Bronchial epithelial cell (primary cell): Measurements from ENCODE around the gene TRAPPC5. TPM values are rescaled to one million over a fixed set of nuclear protein-coding genes. Genes with fewer than 3 reads are reported as not detected.

ENCODE experiments used
- DNase-seq: peaks from one replicate; pipeline ENCODE4 v3.0.0-alpha.2; 2010; ENCODE audit warnings: low read depth
- FAIRE-seq: peaks from 2 replicates; lab custom pipeline; 2011; peaks lifted over from hg19 to GRCh38; lab: Jason Lieb, UNC
- H3K27me3 ChIP-seq: 2 replicates; pipeline ENCODE4 v1.5.1; 2011; ENCODE audit warnings: low read length; ENCODE audit not compliant: control insufficient read depth, insufficient read depth
- H3K36me3 ChIP-seq: 2 replicates; pipeline ENCODE4 v1.5.1; 2011; ENCODE audit warnings: low read length; ENCODE audit not compliant: control insufficient read depth, insufficient read depth
- H3K4me3 ChIP-seq: 2 replicates; pipeline ENCODE4 v1.5.1; 2011; ENCODE audit warnings: mild to moderate bottlenecking, low read depth, low read length, control low read depth
- total RNA-seq: library from RNA; depleted of rRNA; stranded (reverse); fragments of >200 nt; gene quantifications from 2 replicates; pipeline ENCODE4 v1.2.1, GENCODE V29; 2014
- TF ChIP-seq, protein P1 (sequence below): IDR thresholded peaks from 2 replicates; pipeline ENCODE4 v1.5.1; 2011; ENCODE audit warnings: mild to moderate bottlenecking, moderate library complexity, low read length, control low read depth, inconsistent platforms; ENCODE audit not compliant: insufficient read depth, severe bottlenecking

TRAPPC5 gene
- total RNA-seq, 1 donor from 2014 or later = 29.2 TPM

DNA sequence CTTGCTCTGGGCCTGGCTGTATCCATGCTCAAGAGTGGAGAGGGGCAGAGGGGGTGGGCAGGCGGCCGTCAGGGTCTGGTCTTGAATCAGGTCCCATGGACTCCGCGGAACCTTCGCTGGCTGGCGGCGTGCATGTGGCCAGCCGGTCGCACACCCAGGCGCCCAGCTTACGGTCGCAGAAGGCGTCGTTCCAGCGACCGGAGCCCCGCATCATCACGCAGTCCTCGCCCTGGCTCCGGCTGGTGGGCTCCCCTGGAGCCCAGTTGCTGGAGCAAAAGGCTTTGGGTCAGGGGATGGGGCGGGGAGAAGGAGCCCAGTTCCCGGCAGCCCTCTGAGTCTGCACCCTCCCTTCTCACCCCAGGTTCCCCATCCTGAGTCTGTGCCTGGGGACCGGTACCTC is 8.5 kb downstream of the TRAPPC5 start:
- FAIRE-seq (no peak), DNase-seq (no peak)
- no peak overlapping the region for H3K4me3 ChIP-seq
- TF ChIP-seq, protein P1, sequence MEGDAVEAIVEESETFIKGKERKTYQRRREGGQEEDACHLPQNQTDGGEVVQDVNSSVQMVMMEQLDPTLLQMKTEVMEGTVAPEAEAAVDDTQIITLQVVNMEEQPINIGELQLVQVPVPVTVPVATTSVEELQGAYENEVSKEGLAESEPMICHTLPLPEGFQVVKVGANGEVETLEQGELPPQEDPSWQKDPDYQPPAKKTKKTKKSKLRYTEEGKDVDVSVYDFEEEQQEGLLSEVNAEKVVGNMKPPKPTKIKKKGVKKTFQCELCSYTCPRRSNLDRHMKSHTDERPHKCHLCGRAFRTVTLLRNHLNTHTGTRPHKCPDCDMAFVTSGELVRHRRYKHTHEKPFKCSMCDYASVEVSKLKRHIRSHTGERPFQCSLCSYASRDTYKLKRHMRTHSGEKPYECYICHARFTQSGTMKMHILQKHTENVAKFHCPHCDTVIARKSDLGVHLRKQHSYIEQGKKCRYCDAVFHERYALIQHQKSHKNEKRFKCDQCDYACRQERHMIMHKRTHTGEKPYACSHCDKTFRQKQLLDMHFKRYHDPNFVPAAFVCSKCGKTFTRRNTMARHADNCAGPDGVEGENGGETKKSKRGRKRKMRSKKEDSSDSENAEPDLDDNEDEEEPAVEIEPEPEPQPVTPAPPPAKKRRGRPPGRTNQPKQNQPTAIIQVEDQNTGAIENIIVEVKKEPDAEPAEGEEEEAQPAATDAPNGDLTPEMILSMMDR = no peak
- no peaks in the 10 kb centered on the region for H3K36me3 ChIP-seq
- no peaks in the 10 kb centered on the region for H3K27me3 ChIP-seq

DNA sequence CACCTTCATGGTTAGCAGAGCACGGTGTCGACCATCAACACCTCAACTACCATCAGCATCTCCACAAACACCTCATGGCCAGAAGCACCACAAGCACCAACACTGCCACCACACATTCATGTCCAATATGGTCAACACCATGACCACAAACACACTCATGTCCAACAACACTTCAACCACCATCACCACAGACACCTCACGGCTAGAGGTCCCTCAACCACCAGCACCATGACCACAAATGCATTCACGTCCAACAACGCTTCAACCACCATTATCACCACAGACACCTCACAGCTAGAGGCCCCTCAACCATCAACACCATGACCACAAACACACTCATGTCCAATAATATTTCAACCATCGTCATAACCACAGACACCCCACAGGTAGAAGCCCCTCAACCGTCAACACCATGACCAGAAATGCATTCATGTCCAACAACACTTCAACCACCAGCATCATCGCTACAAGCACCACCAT is 10.2 kb downstream of the TRAPPC5 start:
- FAIRE-seq (peak; percentile 52), DNase-seq (no peak)
- Histone ChIP-seq H3K4me3 (no peak overlapping the region), H3K27me3 (no peaks in the 10 kb centered on the region), H3K36me3 (no peaks in the 10 kb centered on the region)
- TF ChIP-seq, protein P1 = no peak

DNA sequence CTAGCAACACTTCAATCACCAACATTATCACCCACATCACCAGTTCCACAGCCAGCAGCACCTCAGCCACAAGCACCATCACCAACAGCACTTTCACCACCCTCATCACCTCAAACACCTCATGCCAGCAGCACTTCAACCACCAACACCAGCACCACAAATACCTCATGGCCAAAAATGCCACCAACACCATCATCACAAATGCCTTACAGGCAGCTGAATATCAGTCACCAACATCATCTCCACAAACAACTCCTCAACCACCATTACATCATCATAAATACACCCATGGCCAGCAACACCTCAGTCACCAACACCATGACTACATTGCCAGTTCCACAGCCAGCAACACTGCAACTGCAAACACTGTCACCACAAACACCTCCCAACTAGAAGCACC is 10.9 kb downstream of the TRAPPC5 start:
- H3K36me3 ChIP-seq = no peaks in the 10 kb centered on the region
- TF ChIP-seq, protein P1 = no peak
- FAIRE-seq (peak; percentile 32), DNase-seq (no peak)
- H3K4me3 ChIP-seq = no peak overlapping the region
- H3K27me3 ChIP-seq = no peaks in the 10 kb centered on the region

DNA sequence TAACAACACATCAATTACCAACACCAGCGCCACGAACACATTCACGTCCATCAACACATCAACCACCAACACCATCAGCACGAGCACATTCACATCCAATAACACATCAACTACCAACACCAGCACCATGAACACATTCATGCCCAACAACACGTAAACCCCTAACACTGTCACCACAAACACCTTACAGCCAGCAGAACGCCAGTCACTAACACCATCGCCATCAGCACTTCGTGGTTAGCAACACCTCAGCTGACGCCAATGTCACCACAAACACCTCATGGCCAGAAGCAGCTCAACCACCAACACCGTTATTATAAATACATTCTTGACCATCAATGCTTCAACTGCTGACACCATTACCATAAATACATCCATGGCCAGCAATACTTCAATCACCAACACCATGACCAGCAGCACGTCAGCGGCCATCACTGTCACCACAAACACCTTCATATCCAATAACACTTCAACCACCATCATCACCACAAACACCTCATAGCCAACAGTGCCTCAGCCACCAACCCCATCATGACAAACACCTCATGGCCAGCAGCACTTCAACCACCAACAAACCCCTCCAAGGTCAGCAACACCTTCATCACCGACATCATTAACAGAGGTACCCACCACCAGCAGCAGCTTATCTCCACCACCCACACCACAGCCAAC is 11.9 kb downstream of the TRAPPC5 start:
- no peaks in the 10 kb centered on the region for H3K36me3 ChIP-seq
- H3K27me3 ChIP-seq = no peaks in the 10 kb centered on the region
- no peak overlapping the region for H3K4me3 ChIP-seq
- TF ChIP-seq, protein P1 = no peak
- peak; percentile 80 for FAIRE-seq
- DNase-seq = no peak

DNA sequence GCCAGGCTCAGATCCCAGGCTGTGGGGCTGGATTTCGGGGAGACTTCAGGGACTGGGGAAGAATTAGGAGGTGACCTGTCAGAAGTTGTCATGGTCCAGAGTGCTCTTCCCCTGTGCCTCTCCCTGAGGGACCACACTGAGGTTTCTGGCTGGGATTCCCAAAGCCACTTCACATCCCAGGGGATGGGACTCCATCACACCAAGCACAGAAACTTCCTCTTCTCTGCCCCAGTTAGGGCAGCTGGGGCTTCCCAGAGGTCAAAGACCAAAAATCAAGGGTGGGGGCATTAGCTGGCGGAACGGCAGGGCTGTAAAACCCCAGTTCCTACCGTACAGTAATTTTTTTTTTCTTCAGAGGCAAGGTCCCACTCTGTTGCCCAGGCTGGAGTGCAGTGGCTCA is 13.9 kb downstream of the TRAPPC5 start:
- TF ChIP-seq, protein P1 = no peak
- Histone ChIP-seq H3K36me3 (no peaks in the 10 kb centered on the region), H3K27me3 (peaks cover 4% of the 10 kb centered on the region), H3K4me3 (no peak overlapping the region)
- no peak for FAIRE-seq
- DNase-seq = no peak

DNA sequence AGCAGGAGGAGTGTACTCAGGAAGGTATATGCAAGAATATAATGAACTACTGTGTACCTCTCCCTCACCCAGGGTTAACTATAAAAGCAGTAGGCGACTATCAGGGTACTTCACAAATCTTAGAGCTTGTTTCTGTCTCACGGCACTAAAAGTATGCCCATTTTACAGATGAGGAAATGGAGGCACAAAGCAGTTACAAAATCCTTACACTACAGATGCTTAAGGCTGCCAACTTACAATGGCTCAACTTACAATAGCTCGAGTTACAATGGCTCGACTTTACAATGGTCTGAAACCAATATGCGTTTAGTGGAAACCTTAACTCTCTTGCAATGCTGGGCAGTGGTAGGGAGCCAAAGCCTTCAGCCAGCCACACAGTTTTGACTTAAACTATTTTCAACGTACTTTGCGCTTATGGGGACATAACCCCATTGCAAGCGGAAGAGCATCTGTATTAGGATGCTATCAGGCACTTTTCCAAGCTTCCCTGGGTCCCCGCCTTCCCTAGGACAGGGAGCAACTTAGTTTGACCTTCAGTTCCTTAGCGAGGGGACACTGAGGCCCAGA is 17.2 kb downstream of the TRAPPC5 start:
- no peak overlapping the region for H3K4me3 ChIP-seq
- FAIRE-seq = no peak

More for the DNA sequence above, 17.2 kb downstream of the TRAPPC5 start:
- H3K27me3 ChIP-seq = peaks cover 4% of the 10 kb centered on the region
- H3K36me3 ChIP-seq = no peaks in the 10 kb centered on the region
- DNase-seq = no peak
- TF ChIP-seq, protein P1 = no peak
